GM12892 (cell line): ENCODE measurements around the gene NUP98.
"Not testable (repeated sequence)": the region's sequence is repeated elsewhere in the genome, so short reads cannot be mapped to it uniquely, and the experiment has no call there.

Experiments
- POLR2A ChIP-seq: IDR thresholded peaks from 2 replicates; pipeline ENCODE4 v1.6.1; 2011; ENCODE audit warnings: low read depth, low read length, control low read depth
- TAF1 ChIP-seq: IDR thresholded peaks from 2 replicates; pipeline ENCODE4 v1.6.1; 2011; ENCODE audit warnings: low read depth, mild to moderate bottlenecking, control low read depth, low read length, borderline replicate concordance

GRCh38 chr11:3657331-3657730 is 140.0 kb downstream of the NUP98 start:
- not testable (repeated sequence) for TF ChIP-seq POLR2A, TAF1
